ENCODE measurements around the gene FBXO46. TPM values are rescaled to one million over a fixed set of nuclear protein-coding genes. Genes with fewer than 3 reads are reported as not detected.

FBXO46 gene
- total and polyA plus RNA-seq, 2 of the 4 experiments (the other 2 are of a cell fraction): 3.0 to 6.8 TPM

DNA sequence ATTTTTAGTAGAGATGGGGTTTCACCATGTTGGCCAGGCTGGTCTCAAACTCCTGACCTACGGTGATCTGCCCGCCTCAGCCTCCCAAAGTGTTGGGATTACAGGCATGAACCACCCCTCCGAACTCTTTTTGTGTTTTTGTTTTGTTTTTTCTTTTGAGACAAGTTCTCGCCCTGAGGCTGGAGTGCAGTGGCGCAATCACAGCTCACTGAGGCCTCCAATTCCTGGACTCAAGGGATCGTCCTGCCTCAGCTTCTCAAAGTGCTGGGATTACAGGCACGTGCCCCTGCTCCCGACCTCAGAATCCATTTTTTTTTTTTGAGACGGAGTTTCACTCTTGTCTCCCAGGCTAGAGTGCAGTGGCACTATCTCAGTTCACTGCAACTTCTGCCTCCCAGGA, 27.0 kb upstream of the FBXO46 start:
- Histone ChIP-seq H2BK20ac (ENCODE audit: low read depth, low read length) (no peak overlapping the region), H3K27ac (ENCODE audit: insufficient read depth, low read length) (no peak overlapping the region), H3K9me3 (ENCODE audit: control insufficient read depth, insufficient read depth, low read length) (no peaks in the 10 kb centered on the region), H2BK15ac (ENCODE audit: low read depth, low read length) (no peak overlapping the region), H2AK5ac (ENCODE audit: low read depth, low read length) (no peak overlapping the region), H4K8ac (ENCODE audit: low read depth in 2 of 2, low read length in 2 of 2) (no peak overlapping the region), H3K14ac (replicated peaks; ENCODE audit: low read depth, low read length) (no peak overlapping the region), H3K18ac (ENCODE audit: low read depth, low read length) (no peak overlapping the region), H3K4me1 (ENCODE audit: control insufficient read depth, insufficient read depth, low read length) (no peaks in the 10 kb centered on the region), H3K56ac (ENCODE audit: extremely low read depth, insufficient read depth, low read length) (no peak overlapping the region), H4K91ac (ENCODE audit: insufficient read depth, low read depth, low read length) (no peak overlapping the region), H3K79me1 (ENCODE audit: low read depth in 1 of 2, low read length in 2 of 2) (no peaks in the 10 kb centered on the region), H3K27me3 (ENCODE audit: control insufficient read depth, insufficient read depth, low read length) (peaks cover 3% of the 10 kb centered on the region; the same call in 1 of the 2 replicates), H2AK9ac (replicated peaks; ENCODE audit: low read depth, low read length, poor library complexity) (no peak overlapping the region), H3K4me2 (ENCODE audit: low read depth, low read length) (no peak overlapping the region), H3K23ac (ENCODE audit: low read depth, low read length) (no peak overlapping the region), H2AFZ (replicated peaks; ENCODE audit: low read length, poor library complexity) (no peak overlapping the region), H4K20me1 (ENCODE audit: insufficient read depth, low read length) (no peaks in the 10 kb centered on the region), H2BK120ac (ENCODE audit: low read depth, low read length) (no peak overlapping the region), H3K9ac (ENCODE audit: low read depth, low read length) (no peak overlapping the region), H3K4me3 (ENCODE audit: insufficient read depth, low read depth, low read length) (no peak overlapping the region), H3K36me3 (ENCODE audit: control insufficient read depth, insufficient read depth, low read length) (no peaks in the 10 kb centered on the region), H3K9me1 (ENCODE audit: insufficient read depth, low read length) (no peaks in the 10 kb centered on the region), H4K5ac (ENCODE audit: low read depth, low read length) (no peak overlapping the region), H2BK5ac (ENCODE audit: low read depth, low read length, poor library complexity, severe bottlenecking) (no peak overlapping the region), H3K4ac (ENCODE audit: low read depth, low read length) (no peak overlapping the region)
- in situ Hi-C loops (cut with MboI; ENCODE audit: low sequenced_read_pairs): no loop called here
- TF ChIP-seq ELK1 (IDR thresholded peaks at IDR 0.05; ENCODE audit: borderline replicate concordance, low read depth, low read length): no peak
- TF ChIP-seq CEBPB (IDR thresholded peaks at IDR 0.05; ENCODE audit: low read depth, low read length): peak; percentile 46; the same call in 1 of the 2 replicates
- no TSS peak for BruUV-seq (replicated peaks)
- WGBS, 2 experiments (ENCODE audit: extremely low coverage in 2 of 2, insufficient read length in 1 of 2): 82% methylated on average over 3 of the region's 9 CpGs; no CpG with 5 or more reads in 1 of the 2 experiments
- ATAC-seq (ENCODE audit: low read depth): no peak
- no peak for DNase-seq
- POLR2A ChIA-PET (ENCODE audit: unreplicated experiment): no interaction called here
- intact Hi-C loops (cut with micrococcal nuclease): no loop called here
- dilution Hi-C loops (cut with HindIII; ENCODE audit: low sequenced_read_pairs, unreplicated experiment): no loop called here
- CTCF ChIA-PET: interaction anchor here (0.6 kb wide), 1 partner anchor 45 kb away, joined by 3 read pairs; no protein-coding TSS in a partner anchor

All from IMR-90 (cell line).